Hindlimb muscle (tissue), 1 donor: ENCODE measurements around the gene SPINK14. TPM values are rescaled to one million over a fixed set of nuclear protein-coding genes. Genes with fewer than 3 reads are reported as not detected.
A peak's percentile ranks its signal among the peaks of the same experiment; 100 is the strongest.

Source experiments
- DNase-seq: peaks from one replicate; pipeline ENCODE4 v3.0.0-alpha.2; 2013
- polyA plus RNA-seq: library from polyadenylated mRNA; unstranded; fragments of 120-200 nt; gene quantifications from one replicate; pipeline ENCODE4 v1.2.1, GENCODE V29; 2013; ENCODE audit not compliant: insufficient read length

Gene SPINK14, protein sequence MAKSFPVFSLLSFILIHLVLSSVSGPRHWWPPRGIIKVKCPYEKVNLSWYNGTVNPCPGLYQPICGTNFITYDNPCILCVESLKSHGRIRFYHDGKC
- not detected for polyA plus RNA-seq

DNA sequence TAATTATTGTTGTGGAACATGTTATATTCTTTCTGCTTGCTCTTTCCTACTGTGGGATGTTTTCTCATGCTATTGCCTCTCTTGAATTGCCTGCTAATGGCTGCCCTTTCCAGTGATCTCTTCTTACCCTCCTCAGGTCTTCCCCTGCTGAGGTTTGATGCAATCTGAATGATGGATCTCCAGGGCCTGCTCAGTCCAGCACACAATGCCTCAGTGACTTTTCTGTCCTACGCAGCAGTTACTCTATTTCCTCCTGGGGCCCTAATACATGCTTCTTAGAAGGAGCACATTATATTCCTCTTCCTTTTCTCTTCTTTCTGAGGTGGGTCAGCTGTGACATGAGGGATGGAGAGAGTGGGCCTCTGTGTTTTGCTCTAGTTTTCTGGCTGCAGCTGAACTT lies at the start of gene SPINK14:
TSS of gene SPINK14 (plus strand) at position 301 of the 400 bp plus-strand sequence. CDS start 1,187 bp downstream, outside the sequence.
- DNase-seq, result no peak

GRCh38 chr5:148120317-148120716 lies 48.0 kb upstream of the SPINK14 start:
- no peak for DNase-seq

DNA sequence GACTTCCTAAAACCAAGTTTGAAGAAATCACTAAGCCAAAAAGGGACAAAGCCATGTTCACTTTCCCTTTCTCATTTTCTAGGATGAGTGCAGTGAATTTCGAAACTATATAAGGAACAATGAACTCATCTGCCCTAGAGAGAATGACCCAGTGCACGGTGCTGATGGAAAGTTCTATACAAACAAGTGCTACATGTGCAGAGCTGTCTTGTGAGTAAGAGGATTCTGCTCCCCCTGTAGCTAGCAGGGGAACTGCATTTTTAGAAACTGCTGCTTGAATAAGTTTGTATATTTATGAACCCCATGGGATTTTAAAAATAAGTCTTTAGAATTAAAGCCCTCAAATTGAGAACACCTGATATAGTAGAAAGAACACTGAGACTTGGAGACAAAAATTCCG lies 42.7 kb upstream of the SPINK14 start:
- DNase-seq, result no peak

- DNase-seq, result no peak
Measured at GRCh38 chr5:148135091-148136048, 33.0 kb upstream of the SPINK14 start.

GRCh38 chr5:148140846-148141245 lies 27.5 kb upstream of the SPINK14 start:
- no peak for DNase-seq

- no peak for DNase-seq
Measured at GRCh38 chr5:148141645-148142044, 26.7 kb upstream of the SPINK14 start.

DNA sequence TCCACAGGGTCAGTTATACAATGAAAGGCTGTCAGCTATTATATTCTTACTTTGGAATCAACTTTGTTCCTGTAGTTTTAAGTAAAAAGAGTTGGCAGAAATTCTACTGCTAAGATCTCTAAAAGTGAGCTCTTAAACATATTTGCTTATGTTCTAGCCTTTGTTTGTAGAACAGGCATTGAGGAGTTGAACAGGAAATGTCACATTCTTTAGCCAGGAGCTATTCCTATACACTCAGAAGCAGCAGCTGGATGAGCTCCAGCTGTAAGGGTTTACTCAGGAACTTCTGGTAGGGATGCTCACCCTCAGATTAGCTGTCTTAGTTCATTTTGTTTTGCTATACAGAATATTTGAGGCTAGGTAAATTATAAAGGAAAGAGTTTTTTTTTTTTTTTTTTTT lies 22.4 kb upstream of the SPINK14 start:
- peak; percentile 9 for DNase-seq

- no peak for DNase-seq
Measured at GRCh38 chr5:148146487-148146886, 21.9 kb upstream of the SPINK14 start.

GRCh38 chr5:148147415-148147814 lies 20.9 kb upstream of the SPINK14 start:
- DNase-seq, result no peak

DNA sequence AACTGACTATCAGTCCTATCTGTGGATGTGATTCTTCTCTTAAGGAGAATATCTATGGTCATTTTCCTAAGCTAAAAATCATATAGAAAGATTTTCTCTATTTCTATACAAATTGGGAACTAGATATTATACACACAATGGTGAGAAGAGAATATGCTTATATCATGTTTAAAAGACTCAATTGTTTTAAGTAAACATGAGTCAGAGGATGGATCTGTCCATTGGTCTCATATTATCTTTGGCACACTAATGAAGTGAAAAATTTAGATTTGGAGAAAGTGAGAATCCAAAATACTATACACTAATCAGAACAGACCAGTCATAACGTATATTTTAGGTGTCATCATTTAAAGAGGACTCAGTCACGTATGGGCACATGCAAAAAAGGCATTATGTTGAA lies 16.5 kb upstream of the SPINK14 start:
- no peak for DNase-seq

DNA sequence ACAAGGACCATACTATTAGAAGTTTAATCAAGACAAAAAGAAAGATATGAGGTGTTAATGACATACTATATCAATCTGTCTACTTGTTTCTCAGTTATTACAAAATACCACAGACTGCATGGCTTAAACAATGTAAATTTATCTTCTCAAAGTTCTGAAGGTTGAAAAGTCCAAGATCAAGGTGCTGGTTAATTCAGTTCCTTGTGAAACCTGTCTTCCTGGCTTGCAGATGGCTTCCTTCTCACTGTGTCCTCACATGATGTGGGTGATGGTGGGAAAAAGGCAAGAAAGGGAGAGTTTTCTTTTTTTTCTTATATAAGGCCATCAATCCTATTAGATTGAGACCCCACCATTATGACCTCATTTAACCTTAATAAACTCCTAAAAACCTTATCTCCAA lies 15.6 kb upstream of the SPINK14 start:
- DNase-seq, result no peak

DNA sequence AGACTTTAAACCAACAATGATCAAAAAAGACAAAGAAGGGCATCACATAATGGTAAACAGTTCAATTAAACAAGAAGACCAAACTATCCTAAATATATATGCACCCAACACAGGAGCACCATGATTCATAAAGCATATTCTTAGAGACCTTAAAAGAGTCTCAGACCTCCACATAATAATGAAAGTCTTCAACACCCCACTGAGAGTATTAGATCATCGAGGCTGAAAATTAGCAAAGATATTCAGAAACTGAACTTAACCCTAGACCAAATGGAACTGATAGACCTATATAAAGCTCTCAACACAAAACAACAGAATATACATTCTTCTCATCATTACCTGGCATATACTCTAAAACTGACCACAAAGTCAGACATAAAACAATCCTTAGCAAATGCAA lies 11.7 kb upstream of the SPINK14 start:
- DNase-seq, result no peak

- DNase-seq, result no peak
Measured at GRCh38 chr5:148162038-148162437, 6.3 kb upstream of the SPINK14 start.

- DNase-seq, result no peak
Measured at GRCh38 chr5:148163345-148163744, 5.0 kb upstream of the SPINK14 start.

GRCh38 chr5:148166550-148167283 lies 1.6 kb upstream of the SPINK14 start:
- no peak for DNase-seq

GRCh38 chr5:148172377-148172776 lies 4.0 kb downstream of the SPINK14 start:
- DNase-seq, result no peak

DNA sequence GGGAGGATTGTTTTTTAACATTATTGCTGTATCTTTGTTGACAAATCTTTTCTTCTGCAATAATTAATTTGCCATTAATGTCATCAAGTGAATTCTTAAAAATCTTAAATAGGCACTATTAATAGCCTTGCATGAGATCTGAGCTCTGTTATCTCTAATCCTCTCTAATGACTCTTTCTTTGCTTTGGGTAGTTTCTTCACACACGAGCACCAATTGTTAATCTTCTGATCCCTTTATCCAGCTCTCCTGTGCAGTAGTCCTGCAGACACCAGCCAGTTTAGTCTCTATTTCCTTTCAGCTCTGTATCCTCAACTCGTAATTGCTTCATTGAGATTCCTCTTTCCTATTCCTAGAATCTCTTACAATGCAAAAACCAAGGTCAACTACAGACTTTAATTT lies 8.1 kb downstream of the SPINK14 start:
- no peak for DNase-seq

DNA sequence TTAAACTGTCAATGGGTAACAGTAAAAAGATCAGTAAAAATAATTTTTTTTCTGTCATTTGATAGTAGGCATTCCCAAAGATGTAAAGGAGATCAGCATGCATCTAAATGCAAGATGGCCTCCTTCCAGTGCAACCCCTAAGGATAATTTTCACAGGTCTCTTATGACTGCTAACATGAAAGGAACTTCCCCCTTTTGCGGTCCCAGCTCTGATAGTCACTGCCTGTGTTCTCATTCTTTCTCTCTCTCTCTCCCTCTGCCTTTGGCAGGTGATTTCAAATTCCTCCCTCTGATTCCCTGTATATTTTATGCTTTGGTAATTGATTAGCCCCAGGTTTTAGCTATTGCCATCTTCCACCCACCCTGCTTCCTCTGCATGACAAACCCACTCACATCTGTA lies 8.9 kb downstream of the SPINK14 start:
- no peak for DNase-seq

DNA sequence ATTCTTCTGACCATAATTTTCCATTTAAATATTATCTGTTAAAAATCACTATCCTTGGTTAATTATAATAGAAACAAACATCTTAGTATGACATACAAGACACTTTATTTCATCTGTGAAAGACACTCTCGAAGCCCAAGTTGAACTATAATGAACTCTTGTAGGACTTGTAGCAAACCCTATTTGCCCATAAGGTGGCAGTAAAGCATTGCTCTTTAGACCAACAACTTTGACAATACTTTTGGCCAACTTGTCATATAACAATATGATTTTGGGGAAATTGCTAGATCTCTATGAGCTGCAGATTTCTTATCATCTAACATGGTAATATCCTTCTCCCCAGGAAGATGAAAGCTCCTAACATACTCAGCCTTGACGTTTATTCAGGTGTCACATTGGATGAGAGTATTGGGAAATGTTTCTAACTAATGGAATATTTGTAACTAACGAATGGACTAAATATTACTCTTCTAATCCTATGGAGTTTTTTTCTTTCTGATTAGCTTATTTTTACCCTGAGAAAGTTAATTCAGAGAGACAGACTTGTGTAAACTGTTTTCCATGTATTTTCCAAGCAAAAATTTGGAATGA lies 11.0 kb downstream of the SPINK14 start:
- DNase-seq, result peak; percentile 32

GRCh38 chr5:148186248-148187003 lies 18.1 kb downstream of the SPINK14 start:
- no peak for DNase-seq

DNA sequence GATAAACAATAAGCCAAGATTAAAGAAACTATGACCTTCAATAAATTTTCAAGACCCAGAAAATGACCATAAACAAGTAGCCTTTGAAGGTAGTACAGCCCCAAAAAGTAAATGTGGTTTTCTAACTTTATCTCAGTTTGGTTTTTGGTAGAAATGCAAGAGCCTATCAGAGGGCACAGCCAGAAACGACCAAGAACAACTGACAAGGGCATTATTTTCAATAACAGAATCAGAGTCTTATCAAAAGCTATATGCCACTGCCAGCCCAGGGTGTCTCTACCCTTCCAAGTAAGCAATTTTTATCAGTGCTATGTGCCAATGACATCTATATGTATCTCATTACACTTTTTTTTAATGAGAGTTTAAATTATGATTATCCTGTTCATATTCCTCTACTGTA lies 22.7 kb downstream of the SPINK14 start:
- DNase-seq, result no peak

- DNase-seq, result no peak
Measured at GRCh38 chr5:148193202-148193601, 24.9 kb downstream of the SPINK14 start.
